Stimulated activated naive CD8-positive, alpha-beta T cell treated with anti-CD3 and anti-CD28 coated beads, Interleukin-15, amount 100 ng/mL, for 72 hours (primary cell): ENCODE data around the gene SLC16A10.
A peak's percentile ranks its signal among the peaks of the same experiment; 100 is the strongest.
"Not testable (repeated sequence)": the region's sequence is repeated elsewhere in the genome, so short reads cannot be mapped to it uniquely, and the experiment has no call there.

Experiments used
- ATAC-seq: fragments of 150-1000 bp; cut with Tn5 transposase; 2 replicates; pipeline ENCODE4 v1.10.0; 2021; ENCODE audit warnings: mild to moderate bottlenecking, moderate library complexity
- DNase-seq, 2 donors: peaks; one replicate each; pipeline ENCODE4 v3.0.0; 2021 to 2022
- H3K27ac Mint-ChIP-seq, 2 donors: one replicate each; pipeline ENCODE4 v1.8.0; 2022; ENCODE audit warnings: mild to moderate bottlenecking in 2 of 2, mixed read lengths in 2 of 2, moderate library complexity in 2 of 2
- H3K27me3 Mint-ChIP-seq: one replicate; pipeline ENCODE4 v1.8.0; 2022; ENCODE audit warnings: mixed read lengths
- H3K4me1 Mint-ChIP-seq: one replicate; pipeline ENCODE4 v1.8.0; 2022; ENCODE audit warnings: mild to moderate bottlenecking, mixed read lengths
- H3K4me3 Mint-ChIP-seq, 2 donors: one replicate each; pipeline ENCODE4 v1.8.0; 2022; ENCODE audit warnings: mild to moderate bottlenecking in 2 of 2, mixed read lengths in 2 of 2, moderate library complexity in 1 of 2
- H3K9me3 Mint-ChIP-seq, 2 donors: one replicate each; pipeline ENCODE4 v1.8.0; 2022; ENCODE audit warnings: mixed read lengths in 2 of 2

The SLC16A10 gene

GRCh38 chr6:111107589-111107988, 20.3 kb downstream of the SLC16A10 start:
- no peak for DNase-seq
- Mint-ChIP-seq H3K4me1 (peaks cover 38% of the 10 kb centered on the region), H3K9me3 (peaks cover 11 to 15% of the 10 kb centered on the region in 2 donors), H3K4me3 (no peak overlapping the region), H3K27ac (no peak overlapping the region), H3K27me3 (no peaks in the 10 kb centered on the region)
- ATAC-seq: no peak

- Mint-ChIP-seq H3K27me3 (no peaks in the 10 kb centered on the region), H3K27ac (no peak overlapping the region), H3K4me1 (peaks cover 38% of the 10 kb centered on the region), H3K4me3 (no peak overlapping the region), H3K9me3 (peaks cover 11 to 15% of the 10 kb centered on the region in 2 donors)
- ATAC-seq: no peak
- DNase-seq: no peak
Measured at GRCh38 chr6:111110036-111110435, 22.7 kb downstream of the SLC16A10 start.

- peak; percentile 21 to 47 for DNase-seq
- H3K27ac Mint-ChIP-seq: peak overlapping the region; percentile 3 to 93
- H3K4me1 Mint-ChIP-seq: peaks cover 35% of the 10 kb centered on the region
- H3K9me3 Mint-ChIP-seq: no peaks in the 10 kb centered on the region
- peak; percentile 94 for ATAC-seq
- H3K4me3 Mint-ChIP-seq: peak overlapping the region; percentile 60 to 79
- H3K27me3 Mint-ChIP-seq: no peaks in the 10 kb centered on the region
Measured at GRCh38 chr6:111113336-111114086, 26.2 kb downstream of the SLC16A10 start.

DNA sequence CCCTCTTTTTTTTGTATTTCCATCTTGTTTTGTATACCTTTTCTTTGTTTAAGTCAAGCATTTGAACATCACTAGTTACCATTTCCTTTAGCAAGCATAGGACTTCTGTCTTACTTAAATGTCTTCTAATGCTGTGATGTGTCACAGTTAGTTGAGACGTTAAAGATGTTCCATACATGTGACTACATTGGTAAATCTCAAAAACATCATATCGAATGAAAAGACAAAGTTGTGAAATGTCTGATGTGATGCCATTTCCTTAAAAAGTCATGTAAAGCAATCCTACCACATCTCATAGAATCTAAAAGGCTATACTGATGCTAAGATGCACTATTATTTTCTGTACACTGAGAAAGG, 26.8 kb downstream of the SLC16A10 start:
- DNase-seq (no peak), ATAC-seq (peak; percentile 64)
- Mint-ChIP-seq H3K9me3 (no peaks in the 10 kb centered on the region), H3K4me1 (peaks cover 35% of the 10 kb centered on the region), H3K4me3 (peak overlapping the region; percentile 60 to 79), H3K27ac (peak overlapping the region; percentile 3 to 93), H3K27me3 (no peaks in the 10 kb centered on the region)

DNA sequence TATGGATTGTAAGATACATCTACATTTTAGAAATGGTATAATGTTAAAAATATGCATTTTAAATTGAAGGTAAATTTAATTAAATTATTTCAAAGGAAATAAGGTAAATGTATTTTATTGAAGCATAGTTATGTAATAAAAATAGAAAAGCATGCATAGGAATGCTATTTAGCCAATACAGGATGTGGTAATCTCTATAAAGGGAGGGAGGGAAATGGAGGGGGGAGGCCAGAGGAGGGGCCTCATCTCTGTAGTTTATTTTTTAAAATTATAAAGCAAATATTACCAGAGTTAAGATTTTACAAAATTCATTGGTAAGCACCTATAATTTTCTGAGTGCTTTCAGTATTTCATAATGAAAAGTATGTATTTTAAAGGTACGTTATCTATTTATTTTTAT, 27.2 kb downstream of the SLC16A10 start:
- Mint-ChIP-seq H3K27me3 (no peaks in the 10 kb centered on the region), H3K9me3 (no peaks in the 10 kb centered on the region), H3K4me3 (peak overlapping the region in 1 of 2 donors; percentile 79), H3K4me1 (peaks cover 35% of the 10 kb centered on the region), H3K27ac (no peak overlapping the region)
- DNase-seq (no peak), ATAC-seq (no peak)

GRCh38 chr6:111118826-111119225, 31.5 kb downstream of the SLC16A10 start:
- H3K4me1 Mint-ChIP-seq: peaks cover 37% of the 10 kb centered on the region
- H3K4me3 Mint-ChIP-seq: no peak overlapping the region
- no peaks in the 10 kb centered on the region for H3K9me3 Mint-ChIP-seq
- ATAC-seq (no peak), DNase-seq (no peak)
- H3K27me3 Mint-ChIP-seq: no peaks in the 10 kb centered on the region
- H3K27ac Mint-ChIP-seq: no peak overlapping the region

GRCh38 chr6:111119571-111120329, 32.4 kb downstream of the SLC16A10 start:
- DNase-seq: no peak
- H3K4me1 Mint-ChIP-seq: peaks cover 35% of the 10 kb centered on the region
- H3K9me3 Mint-ChIP-seq: no peaks in the 10 kb centered on the region

GRCh38 chr6:111121789-111122350, 34.6 kb downstream of the SLC16A10 start:
- Mint-ChIP-seq H3K27ac (peak overlapping the region; percentile 28 to 81), H3K4me3 (peak overlapping the region; percentile 68 to 74)
- peak; percentile 46 for ATAC-seq

More at GRCh38 chr6:111119571-111120329, 32.4 kb downstream of the SLC16A10 start:
- no peak for ATAC-seq
- Mint-ChIP-seq H3K4me3 (no peak overlapping the region), H3K27ac (no peak overlapping the region), H3K27me3 (no peaks in the 10 kb centered on the region)

GRCh38 chr6:111122458-111123286, 35.4 kb downstream of the SLC16A10 start:
- H3K27ac Mint-ChIP-seq: peak overlapping the region; percentile 10 to 81
- no peaks in the 10 kb centered on the region for H3K27me3 Mint-ChIP-seq
- no peaks in the 10 kb centered on the region for H3K9me3 Mint-ChIP-seq
- peak overlapping the region; percentile 68 to 74 for H3K4me3 Mint-ChIP-seq
- peaks cover 36% of the 10 kb centered on the region for H3K4me1 Mint-ChIP-seq
- DNase-seq (peak; percentile 7 to 19), ATAC-seq (peak; percentile 78)

More at GRCh38 chr6:111121789-111122350, 34.6 kb downstream of the SLC16A10 start:
- Mint-ChIP-seq H3K4me1 (peaks cover 32% of the 10 kb centered on the region), H3K27me3 (no peaks in the 10 kb centered on the region), H3K9me3 (no peaks in the 10 kb centered on the region)
- no peak for DNase-seq

GRCh38 chr6:111124406-111124805, 37.1 kb downstream of the SLC16A10 start:
- Mint-ChIP-seq H3K27me3 (no peaks in the 10 kb centered on the region), H3K4me3 (no peak overlapping the region), H3K9me3 (no peaks in the 10 kb centered on the region), H3K27ac (no peak overlapping the region), H3K4me1 (peaks cover 42% of the 10 kb centered on the region)
- no peak for ATAC-seq
- no peak for DNase-seq

- no peak for ATAC-seq
- no peaks in the 10 kb centered on the region for H3K27me3 Mint-ChIP-seq
- H3K27ac Mint-ChIP-seq: peak overlapping the region in 1 of 2 donors; percentile 15
- DNase-seq: no peak
- H3K4me3 Mint-ChIP-seq: no peak overlapping the region
- no peaks in the 10 kb centered on the region for H3K9me3 Mint-ChIP-seq
- H3K4me1 Mint-ChIP-seq: peaks cover 16% of the 10 kb centered on the region
Measured at GRCh38 chr6:111129013-111129412, 41.7 kb downstream of the SLC16A10 start.

DNA sequence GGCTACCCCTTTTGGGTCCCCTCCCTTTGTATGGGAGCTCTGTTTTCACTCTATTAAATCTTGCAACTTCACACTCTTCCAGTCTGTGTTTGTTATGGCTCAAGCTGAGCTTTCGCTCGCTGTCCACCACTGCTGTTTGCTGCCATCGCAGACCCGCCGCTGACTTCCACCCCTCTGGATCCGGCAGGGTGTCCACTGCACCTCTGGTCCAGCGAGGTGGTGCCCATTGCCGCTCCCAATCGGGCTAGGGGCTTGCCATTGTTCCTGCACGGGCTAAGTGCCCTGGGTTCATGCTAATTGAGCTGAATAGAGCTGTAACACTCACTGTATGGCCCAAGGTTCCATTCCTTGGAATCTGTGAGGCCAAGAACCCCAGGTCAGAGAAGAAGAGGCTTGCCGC, 43.7 kb downstream of the SLC16A10 start:
- not testable (repeated sequence) for ATAC-seq
- H3K27ac Mint-ChIP-seq: peak overlapping the region in 1 of 2 donors; percentile 44

GRCh38 chr6:111132669-111133068, 45.4 kb downstream of the SLC16A10 start:
- ATAC-seq, H3K27ac Mint-ChIP-seq, DNase-seq, H3K4me3 Mint-ChIP-seq, H3K9me3 Mint-ChIP-seq, H3K4me1 Mint-ChIP-seq, H3K27me3 Mint-ChIP-seq: not testable (repeated sequence)

More for the DNA sequence above, 43.7 kb downstream of the SLC16A10 start:
- H3K9me3 Mint-ChIP-seq, DNase-seq, H3K4me3 Mint-ChIP-seq, H3K27me3 Mint-ChIP-seq: not testable (repeated sequence)
- peaks cover 15% of the 10 kb centered on the region for H3K4me1 Mint-ChIP-seq

GRCh38 chr6:111134236-111134869, 47.0 kb downstream of the SLC16A10 start:
- DNase-seq, H3K4me1 Mint-ChIP-seq, H3K27ac Mint-ChIP-seq, ATAC-seq, H3K4me3 Mint-ChIP-seq, H3K27me3 Mint-ChIP-seq, H3K9me3 Mint-ChIP-seq: not testable (repeated sequence)
